ENCODE data around the gene FBL.
"Not testable (repeated sequence)": the region's sequence is repeated elsewhere in the genome, so short reads cannot be mapped to it uniquely, and the experiment has no call there.

FBL gene

DNA sequence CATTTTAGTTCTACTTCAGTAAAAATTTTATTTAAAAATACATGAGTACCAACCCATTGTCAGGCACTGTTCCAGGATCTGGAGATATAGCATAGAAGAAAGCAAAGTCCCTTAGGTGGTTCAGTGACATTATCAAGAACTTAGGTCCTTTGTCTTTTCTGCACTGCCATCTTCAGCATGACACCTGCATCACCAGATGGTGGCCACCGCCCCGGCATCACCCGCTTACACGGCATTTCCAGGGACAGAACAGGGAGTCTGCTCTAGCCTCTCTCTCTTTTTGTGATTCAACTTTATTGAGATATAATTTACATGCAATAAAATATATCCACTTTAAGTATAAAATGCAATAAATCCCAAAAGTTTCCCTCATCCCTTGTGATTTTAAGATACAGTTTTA lies 35.8 kb downstream of the FBL start:
- TF ChIP-seq, protein P1, sequence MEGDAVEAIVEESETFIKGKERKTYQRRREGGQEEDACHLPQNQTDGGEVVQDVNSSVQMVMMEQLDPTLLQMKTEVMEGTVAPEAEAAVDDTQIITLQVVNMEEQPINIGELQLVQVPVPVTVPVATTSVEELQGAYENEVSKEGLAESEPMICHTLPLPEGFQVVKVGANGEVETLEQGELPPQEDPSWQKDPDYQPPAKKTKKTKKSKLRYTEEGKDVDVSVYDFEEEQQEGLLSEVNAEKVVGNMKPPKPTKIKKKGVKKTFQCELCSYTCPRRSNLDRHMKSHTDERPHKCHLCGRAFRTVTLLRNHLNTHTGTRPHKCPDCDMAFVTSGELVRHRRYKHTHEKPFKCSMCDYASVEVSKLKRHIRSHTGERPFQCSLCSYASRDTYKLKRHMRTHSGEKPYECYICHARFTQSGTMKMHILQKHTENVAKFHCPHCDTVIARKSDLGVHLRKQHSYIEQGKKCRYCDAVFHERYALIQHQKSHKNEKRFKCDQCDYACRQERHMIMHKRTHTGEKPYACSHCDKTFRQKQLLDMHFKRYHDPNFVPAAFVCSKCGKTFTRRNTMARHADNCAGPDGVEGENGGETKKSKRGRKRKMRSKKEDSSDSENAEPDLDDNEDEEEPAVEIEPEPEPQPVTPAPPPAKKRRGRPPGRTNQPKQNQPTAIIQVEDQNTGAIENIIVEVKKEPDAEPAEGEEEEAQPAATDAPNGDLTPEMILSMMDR (IDR thresholded peaks at IDR 0.05; ENCODE audit: insufficient read depth, low read length, poor library complexity, severe bottlenecking) = no peak
- TF ChIP-seq EZH2phosphoT487 (conservative IDR thresholded peaks at IDR 0.05; ENCODE audit: low read length) = no peak
- no peaks in the 10 kb centered on the region for H3K9me2 ChIP-seq (replicated peaks; ENCODE audit: insufficient read depth, low read length)

DNA sequence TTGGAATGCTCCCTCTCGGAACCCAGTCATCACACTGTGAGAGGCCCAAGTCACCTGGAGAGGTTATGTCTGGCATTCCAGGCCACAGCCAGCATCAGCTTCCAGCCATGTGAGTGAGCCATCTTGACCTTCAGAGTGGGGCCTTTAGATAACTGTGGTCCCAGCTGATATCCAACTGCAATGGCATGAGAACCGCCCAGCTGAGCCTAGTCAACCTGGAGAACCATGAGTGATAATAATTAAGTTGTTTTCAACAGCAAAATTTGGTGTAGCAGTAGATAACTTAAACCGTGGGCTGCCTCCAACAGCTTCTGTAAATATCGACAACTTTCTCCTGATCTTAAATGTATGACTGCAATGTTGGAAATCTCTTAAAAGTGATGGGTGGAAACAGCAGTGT lies 36.8 kb downstream of the FBL start:
- no peak overlapping the region for H3K4me3 ChIP-seq (ENCODE audit: insufficient read depth, low read length, poor library complexity, severe bottlenecking)
- no peaks in the 10 kb centered on the region for H3K9me2 ChIP-seq (replicated peaks; ENCODE audit: insufficient read depth, low read length)
- H3K27ac ChIP-seq (ENCODE audit: low read depth, low read length) = no peak overlapping the region
- H3K9me3 ChIP-seq (ENCODE audit: insufficient read depth, low read length) = no peaks in the 10 kb centered on the region
- H3K27me3 ChIP-seq (ENCODE audit: low read length) = no peaks in the 10 kb centered on the region
- H3K79me2 ChIP-seq (ENCODE audit: insufficient read depth, low read length) = no peaks in the 10 kb centered on the region
- H3K36me3 ChIP-seq (ENCODE audit: low read length) = no peaks in the 10 kb centered on the region
- H3K4me2 ChIP-seq (ENCODE audit: low read depth, low read length, poor library complexity, severe bottlenecking) = no peak overlapping the region
- no peak overlapping the region for H2AFZ ChIP-seq (ENCODE audit: low read depth, low read length, severe bottlenecking)
- no peaks in the 10 kb centered on the region for H4K20me1 ChIP-seq (ENCODE audit: low read depth, low read length)
- no peak for TF ChIP-seq EZH2phosphoT487 (conservative IDR thresholded peaks at IDR 0.05; ENCODE audit: low read length)
- TF ChIP-seq, protein P1 (IDR thresholded peaks at IDR 0.05; ENCODE audit: insufficient read depth, low read length, poor library complexity, severe bottlenecking) = no peak
- no peak overlapping the region for H3K9ac ChIP-seq (ENCODE audit: low read length)
- no peaks in the 10 kb centered on the region for H3F3A ChIP-seq (ENCODE audit: insufficient read depth)

More for the DNA sequence above, 35.8 kb downstream of the FBL start:
- H3K4me3 ChIP-seq (ENCODE audit: insufficient read depth, low read length, poor library complexity, severe bottlenecking) = no peak overlapping the region
- H3K4me2 ChIP-seq (ENCODE audit: low read depth, low read length, poor library complexity, severe bottlenecking) = no peak overlapping the region
- H3K27me3 ChIP-seq (ENCODE audit: low read length) = no peaks in the 10 kb centered on the region
- H3K36me3 ChIP-seq (ENCODE audit: low read length) = no peaks in the 10 kb centered on the region
- H3K9ac ChIP-seq (ENCODE audit: low read length) = no peak overlapping the region
- no peaks in the 10 kb centered on the region for H3K79me2 ChIP-seq (ENCODE audit: insufficient read depth, low read length)
- no peaks in the 10 kb centered on the region for H4K20me1 ChIP-seq (ENCODE audit: low read depth, low read length)
- H3K9me3 ChIP-seq (ENCODE audit: insufficient read depth, low read length) = no peaks in the 10 kb centered on the region
- no peaks in the 10 kb centered on the region for H3F3A ChIP-seq (ENCODE audit: insufficient read depth)
- no peak overlapping the region for H3K27ac ChIP-seq (ENCODE audit: low read depth, low read length)
- no peak overlapping the region for H2AFZ ChIP-seq (ENCODE audit: low read depth, low read length, severe bottlenecking)

DNA sequence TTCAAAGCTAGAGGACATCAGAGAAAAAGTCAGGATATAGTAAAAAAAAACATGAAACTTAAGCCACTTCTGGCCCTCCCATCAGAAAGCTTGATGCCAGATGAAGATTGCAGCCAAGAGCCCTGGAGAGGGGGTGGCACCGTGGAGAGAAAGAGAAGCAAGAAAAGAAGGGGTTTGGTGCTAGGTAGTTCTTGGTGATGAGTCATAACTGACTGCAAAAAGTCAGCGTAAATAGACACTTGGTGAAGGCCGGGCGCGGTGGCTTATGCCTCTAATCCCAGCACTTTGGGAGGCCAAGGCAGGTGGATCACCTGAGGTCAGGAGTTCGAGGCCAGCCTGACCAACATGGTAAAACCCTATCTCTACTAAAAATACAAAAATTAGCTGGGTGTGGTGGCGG lies 37.5 kb downstream of the FBL start:
- H3K4me2 ChIP-seq (ENCODE audit: low read depth, low read length, poor library complexity, severe bottlenecking); H3K9ac ChIP-seq (ENCODE audit: low read length); H3K27me3 ChIP-seq (ENCODE audit: low read length); H3K79me2 ChIP-seq (ENCODE audit: insufficient read depth, low read length); H3K9me2 ChIP-seq (replicated peaks; ENCODE audit: insufficient read depth, low read length); H3K27ac ChIP-seq (ENCODE audit: low read depth, low read length); H4K20me1 ChIP-seq (ENCODE audit: low read depth, low read length); H3K36me3 ChIP-seq (ENCODE audit: low read length); H3F3A ChIP-seq (ENCODE audit: insufficient read depth); H3K4me3 ChIP-seq (ENCODE audit: insufficient read depth, low read length, poor library complexity, severe bottlenecking); H2AFZ ChIP-seq (ENCODE audit: low read depth, low read length, severe bottlenecking); H3K9me3 ChIP-seq (ENCODE audit: insufficient read depth, low read length): not testable (repeated sequence)

DNA sequence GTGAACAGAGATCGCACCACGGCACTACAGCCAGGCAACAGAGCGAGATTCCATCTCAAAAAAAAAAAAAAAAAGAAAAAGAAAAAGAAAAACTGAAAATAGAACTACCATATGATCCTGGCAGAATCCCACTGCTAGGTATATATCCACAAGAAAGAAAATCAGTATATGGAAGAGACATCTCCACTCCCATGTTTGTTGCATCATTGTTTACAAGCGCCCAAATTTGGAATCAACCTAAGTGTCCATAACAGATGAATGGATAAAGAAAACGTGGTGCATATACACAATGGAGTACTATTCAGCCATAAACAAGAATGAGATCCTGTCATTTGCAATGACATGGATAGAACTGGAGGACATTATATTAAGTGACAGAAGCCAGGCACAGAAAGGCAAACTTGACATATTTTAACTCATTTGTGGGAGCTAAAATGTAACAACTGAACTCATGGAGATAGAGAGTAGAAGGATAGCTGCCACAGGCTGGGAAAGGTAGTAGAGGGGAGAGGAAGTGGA lies 38.3 kb downstream of the FBL start:
- Histone ChIP-seq H3K9me3 (ENCODE audit: insufficient read depth, low read length) (no peaks in the 10 kb centered on the region), H3K27ac (ENCODE audit: low read depth, low read length) (no peak overlapping the region), H3K36me3 (ENCODE audit: low read length) (no peaks in the 10 kb centered on the region), H3K4me2 (ENCODE audit: low read depth, low read length, poor library complexity, severe bottlenecking) (no peak overlapping the region), H3K9ac (ENCODE audit: low read length) (no peak overlapping the region), H3K79me2 (ENCODE audit: insufficient read depth, low read length) (no peaks in the 10 kb centered on the region), H2AFZ (ENCODE audit: low read depth, low read length, severe bottlenecking) (no peak overlapping the region), H3K4me3 (ENCODE audit: insufficient read depth, low read length, poor library complexity, severe bottlenecking) (no peak overlapping the region), H4K20me1 (ENCODE audit: low read depth, low read length) (no peaks in the 10 kb centered on the region), H3K9me2 (replicated peaks; ENCODE audit: insufficient read depth, low read length) (no peaks in the 10 kb centered on the region), H3K27me3 (ENCODE audit: low read length) (no peaks in the 10 kb centered on the region), H3F3A (ENCODE audit: insufficient read depth) (no peaks in the 10 kb centered on the region)
- TF ChIP-seq EZH2phosphoT487 (conservative IDR thresholded peaks at IDR 0.05; ENCODE audit: low read length) = no peak

All from SU-DHL-6 (cell line).